CD14-positive monocyte (primary cell): ENCODE results near the gene NFE2L1. TPM values are rescaled to one million over a fixed set of nuclear protein-coding genes. Genes with fewer than 3 reads are reported as not detected.
A peak's percentile ranks its signal among the peaks of the same experiment; 100 is the strongest.

ENCODE experiments used
- DNase-seq, 3 donors: peaks; one replicate each; pipeline ENCODE4 v3.0.0-alpha.2; 2011 to 2022
- H2AFZ ChIP-seq: 2 replicates; pipeline ENCODE4 v1.6.0; 2012; ENCODE audit warnings: mild to moderate bottlenecking, low read depth, low read length, inconsistent platforms; ENCODE audit not compliant: insufficient read depth, poor library complexity, severe bottlenecking
- H3K27ac ChIP-seq, 2 donors: 1 replicate in 1 of 2; 2 replicates in 1 of 2; pipeline ENCODE4 v1.5.1; 2012 to 2013; ENCODE audit warnings: low read length in 2 of 2, control low read depth in 1 of 2, inconsistent platforms in 1 of 2, low read depth in 1 of 2, mild to moderate bottlenecking in 1 of 2
- H3K27me3 ChIP-seq, 2 donors: one replicate each; pipeline versions ENCODE4 v1.6.0 to v1.6.1; 2011 to 2013; ENCODE audit warnings: low read length in 2 of 2; ENCODE audit not compliant: control insufficient read depth in 2 of 2, insufficient read depth in 2 of 2
- H3K36me3 ChIP-seq, 2 donors: replicated peaks in 1 of 2; 1 replicate in 1 of 2; 2 replicates in 1 of 2; pipeline versions ENCODE4 v1.5.1 to v1.6.1; 2012 to 2013; ENCODE audit warnings: low read length in 2 of 2, control low read depth in 1 of 2, inconsistent platforms in 1 of 2, mild to moderate bottlenecking in 1 of 2; ENCODE audit not compliant: insufficient read depth in 2 of 2, control insufficient read depth in 1 of 2
- H3K4me1 ChIP-seq, 2 donors: 1 replicate in 1 of 2; 2 replicates in 1 of 2; pipeline versions ENCODE4 v1.5.1 to v1.6.1; 2012 to 2013; ENCODE audit warnings: low read length in 2 of 2, control low read depth in 1 of 2, inconsistent platforms in 1 of 2, mild to moderate bottlenecking in 1 of 2, moderate library complexity in 1 of 2; ENCODE audit not compliant: insufficient read depth in 2 of 2, control insufficient read depth in 1 of 2
- H3K4me2 ChIP-seq: replicated peaks from 2 replicates; pipeline ENCODE3; 2012; ENCODE audit warnings: low read length, moderate library complexity, mild to moderate bottlenecking; ENCODE audit not compliant: poor library complexity, severe bottlenecking; ENCODE audit errors: extremely low read depth
- H3K4me3 ChIP-seq, 3 experiments: fragments of 200-600 bp in 1 of 3; sonication (generic) in 1 of 3; replicated peaks in 1 of 3; 1 replicate in 2 of 3; 2 replicates in 1 of 3; pipeline ENCODE4 v1.5.1; 2011 to 2013; ENCODE audit warnings: low read length in 3 of 3, mild to moderate bottlenecking in 3 of 3, control low read depth in 2 of 3, low read depth in 2 of 3, inconsistent platforms in 1 of 3, moderate library complexity in 1 of 3
- H3K79me2 ChIP-seq: 2 replicates; pipeline ENCODE4 v1.6.0; 2012; ENCODE audit warnings: mild to moderate bottlenecking, control low read depth, inconsistent platforms, low read length, moderate library complexity; ENCODE audit not compliant: insufficient read depth
- H3K9ac ChIP-seq: 2 replicates; pipeline ENCODE4 v1.6.0; 2017; ENCODE audit warnings: low read length, mild to moderate bottlenecking; ENCODE audit not compliant: insufficient read depth, poor library complexity, severe bottlenecking
- H3K9me3 ChIP-seq, 2 donors: replicated peaks in 1 of 2; 1 replicate in 1 of 2; 2 replicates in 1 of 2; pipeline versions ENCODE4 v1.5.1 to v1.6.1; 2012 to 2013; ENCODE audit warnings: low read length in 2 of 2, control low read depth in 1 of 2; ENCODE audit not compliant: control insufficient read depth in 1 of 2, insufficient read depth in 1 of 2
- H4K20me1 ChIP-seq: 2 replicates; pipeline ENCODE4 v1.6.0; 2012; ENCODE audit warnings: mild to moderate bottlenecking, low read length, control low read depth, moderate library complexity; ENCODE audit not compliant: insufficient read depth
- H3K27ac Mint-ChIP-seq, 7 donors: one replicate each; pipeline ENCODE4 v1.8.0; 2020; ENCODE audit warnings: mild to moderate bottlenecking in 7 of 7, mixed read lengths in 7 of 7, moderate library complexity in 6 of 7, inconsistent platforms in 2 of 7
- H3K27me3 Mint-ChIP-seq, 3 donors: one replicate each; pipeline ENCODE4 v1.8.0; 2021 to 2022; ENCODE audit warnings: low read depth in 3 of 3, mild to moderate bottlenecking in 3 of 3, mixed read lengths in 3 of 3, moderate library complexity in 3 of 3, inconsistent platforms in 1 of 3
- H3K36me3 Mint-ChIP-seq, 2 donors: one replicate each; pipeline ENCODE4 v1.8.0; 2020; ENCODE audit warnings: mixed read lengths in 2 of 2, inconsistent platforms in 1 of 2, mild to moderate bottlenecking in 1 of 2
- H3K4me1 Mint-ChIP-seq: one replicate; pipeline ENCODE4 v1.8.0; 2020; ENCODE audit warnings: mild to moderate bottlenecking, mixed read lengths
- H3K4me3 Mint-ChIP-seq, 2 donors: one replicate each; pipeline ENCODE4 v1.8.0; 2020; ENCODE audit warnings: mild to moderate bottlenecking in 2 of 2, mixed read lengths in 2 of 2, moderate library complexity in 1 of 2
- H3K9me3 Mint-ChIP-seq, 7 donors: one replicate each; pipeline ENCODE4 v1.8.0; 2020 to 2022; ENCODE audit warnings: mixed read lengths in 7 of 7, mild to moderate bottlenecking in 6 of 7, moderate library complexity in 6 of 7, inconsistent platforms in 2 of 7
- CTCF ChIP-seq: fragments of 200-600 bp; IDR thresholded peaks from one replicate; pipeline ENCODE4 v1.8.0; 2022; ENCODE audit warnings: antibody characterized with exemption, mild to moderate bottlenecking
- WGBS: methylation state at CpG from one replicate; pipeline ENCODE4 v1.1.5; 2013; ENCODE audit warnings: missing lambda C conversion rate; ENCODE audit not compliant: insufficient coverage; 5-methylcytosine and 5-hydroxymethylcytosine counted together
- intact Hi-C, 2 donors: fragments of 100-400 bp; cut with micrococcal nuclease; formaldehyde crosslinking; loops; one replicate each; pipeline versions ENCODE4 v1.15.0 to v1.15.1; 2023
- polyA plus RNA-seq, 3 donors: library from polyadenylated mRNA; depleted of rRNA in 1 of 3; unstranded in 2 of 3; stranded (reverse) in 1 of 3; fragments of 300-500 nt in 2 of 3; fragments of >200 nt in 1 of 3; fragmentation: Illumina TruSeq in 2 of 3; gene quantifications; 1 replicate in 2 of 3; 2 replicates in 1 of 3; pipeline ENCODE4 v1.2.3, GENCODE V29; 2012 to 2021
- small RNA-seq: library from RNA; depleted of rRNA; stranded (forward); fragments of <200 nt; gene quantifications from one replicate; pipeline ENCODE3, GENCODE V24; 2012; ENCODE audit warnings: low read depth; ENCODE audit not compliant: insufficient read length

NFE2L1 gene
- polyA plus RNA-seq, 3 donors = 2.8 to 27.0 (median 7.1) TPM

- Mint-ChIP-seq H3K27ac (peak overlapping the region; percentile 75 to 95 (median 87)), H3K36me3 (peaks cover 11 to 28% of the 10 kb centered on the region in 2 donors), H3K9me3 (peaks cover 0 to 2% (median 0%) of the 10 kb centered on the region in 7 donors), H3K27me3 (peaks cover 0 to 5% (median 0%) of the 10 kb centered on the region in 3 donors), H3K4me3 (peak overlapping the region; percentile 21 to 59), H3K4me1 (peaks cover 75% of the 10 kb centered on the region)
- Histone ChIP-seq H4K20me1 (peaks cover 17% of the 10 kb centered on the region), H3K4me1 (peaks cover 74 to 82% of the 10 kb centered on the region in 2 donors), H3K27me3 (no peaks in the 10 kb centered on the region), H3K9ac (no peak overlapping the region), H3K79me2 (peaks cover 77% of the 10 kb centered on the region), H3K4me3 (peak overlapping the region in 1 of 3 experiments; percentile 36), H3K27ac (peak overlapping the region; percentile 50 to 64), H3K9me3 (no peaks in the 10 kb centered on the region), H3K4me2 (peak overlapping the region; percentile 62), H3K36me3 (peaks cover 10 to 11% of the 10 kb centered on the region in 2 donors), H2AFZ (no peak overlapping the region)
- no peak for TF ChIP-seq CTCF
- intact Hi-C loops = loop anchor here in 1 of 2 donors (5.0 kb wide), 1 partner anchor 213 kb away; the partner anchor contains the start of gene SP2
- 70% methylated on average over 8 of the region's 9 CpGs for WGBS
- no peak for DNase-seq
These were observed 62.6 kb downstream of the NFE2L1 start for GRCh38 chr17:48110761-48111160.

Small RNA genes lying within 50 kb of the gene (small RNA-seq; reads per million reads assigned to genes)
- not detected for gene AC004477.2
- gene MIR152 = 7.1 reads per million, percentile 64 among the genes with 10 or more reads in this experiment
- gene RNU6-1201P = not detected

Other genes starting within 250 kb of the NFE2L1 start
- 10 to 100 TPM in 1 of 3 donors, 1 to 10 TPM in 2; 1.6 to 17.3 (median 1.6) TPM for gene OSBPL7, start 226.6 kb upstream of the NFE2L1 start, polyA plus RNA-seq
- 10 to 100 TPM; 28.5 to 32.7 (median 32.6) TPM for gene MRPL10, start 216.8 kb upstream of the NFE2L1 start, polyA plus RNA-seq
- under 1 TPM; 0.12 to 0.65 (median 0.22) TPM for gene LRRC46, start 216.7 kb upstream of the NFE2L1 start, polyA plus RNA-seq
- gene SCRN2, start 207.1 kb upstream of the NFE2L1 start, polyA plus RNA-seq = 10 to 100 TPM; 13.2 to 45.1 (median 14.5) TPM
- gene SP6, start 197.2 kb upstream of the NFE2L1 start, polyA plus RNA-seq = under 1 TPM in 1 of 3 donors, not detected in 2; 0.06 TPM
- gene SP2, start 152.1 kb upstream of the NFE2L1 start, polyA plus RNA-seq = 10 to 100 TPM in 1 of 3 donors, 1 to 10 TPM in 2; 3.1 to 26.7 (median 6.8) TPM
- 10 to 100 TPM; 13.2 to 34.2 (median 29.7) TPM for gene PNPO, start 106.8 kb upstream of the NFE2L1 start, polyA plus RNA-seq
- gene PRR15L, start 90.5 kb upstream of the NFE2L1 start, polyA plus RNA-seq = not detected
- gene CDK5RAP3, start 77.2 kb upstream of the NFE2L1 start, polyA plus RNA-seq = 100 to 1,000 TPM in 1 of 3 donors, 10 to 100 TPM in 2; 86.1 to 782 (median 94.4) TPM
- 10 to 100 TPM in 1 of 3 donors, 1 to 10 TPM in 2; 4.2 to 12.2 (median 6.9) TPM for gene COPZ2, start 10.6 kb upstream of the NFE2L1 start, polyA plus RNA-seq
- 10 to 100 TPM; 12.5 to 18.2 (median 17.2) TPM for gene CBX1, start 53.1 kb downstream of the NFE2L1 start, polyA plus RNA-seq
- 10 to 100 TPM; 34.3 to 49.3 (median 48.4) TPM for gene SNX11, start 59.4 kb downstream of the NFE2L1 start, polyA plus RNA-seq